ENCODE results near the gene HLTF.

Gene HLTF

DNA sequence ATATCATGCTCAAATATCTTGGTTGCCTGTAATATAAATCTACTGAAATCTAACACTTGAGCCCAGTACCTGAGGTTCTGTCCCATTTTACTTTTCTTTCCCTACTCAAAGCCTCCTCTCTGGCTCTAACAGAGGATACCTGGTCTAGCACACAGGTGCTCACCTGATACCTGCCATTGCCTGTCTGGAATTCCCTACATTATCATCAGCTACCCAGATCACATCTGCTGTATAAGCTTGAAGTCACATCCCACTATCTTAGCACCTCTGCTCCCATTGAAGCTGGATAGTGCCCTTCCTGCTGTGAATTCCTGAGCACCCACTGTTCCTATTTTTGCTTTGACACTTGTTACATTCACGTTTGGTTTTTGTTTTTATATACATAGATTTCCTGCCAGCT is 64.5 kb downstream of the HLTF start:
- no peak for TF ChIP-seq FOXP2 (optimal IDR thresholded peaks at IDR 0.05; ENCODE audit: borderline replicate concordance, extremely low read depth, extremely low read length, insufficient read depth)
- TF ChIP-seq SIN3A (IDR thresholded peaks at IDR 0.05; ENCODE audit: borderline replicate concordance, insufficient read depth, low read length) = no peak
- no peak for TF ChIP-seq TAF1 (IDR thresholded peaks at IDR 0.05; ENCODE audit: borderline replicate concordance, insufficient read depth, low read length)

DNA sequence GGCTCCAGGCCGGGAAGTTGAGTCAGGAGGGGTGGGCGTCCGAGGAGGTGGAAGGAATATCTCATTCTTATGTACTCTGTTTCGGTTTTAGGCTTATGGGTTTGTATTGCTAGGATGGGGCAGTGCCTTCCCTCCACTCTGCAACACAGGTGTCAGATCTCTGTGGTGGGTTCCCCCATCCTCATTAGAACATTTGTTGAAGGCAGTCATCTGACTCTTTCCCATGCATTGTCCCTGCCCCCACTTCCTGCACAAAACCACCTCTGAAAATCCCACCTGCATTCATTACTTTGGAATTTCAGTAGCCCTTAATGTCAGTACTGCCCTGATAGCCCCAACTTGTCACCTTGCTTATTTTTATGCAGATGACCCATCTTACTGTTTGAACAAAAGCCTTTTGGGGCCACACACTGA is 65.5 kb downstream of the HLTF start:
- TF ChIP-seq FOXP2 (optimal IDR thresholded peaks at IDR 0.05; ENCODE audit: borderline replicate concordance, extremely low read depth, extremely low read length, insufficient read depth) (no peak), SIN3A (IDR thresholded peaks at IDR 0.05; ENCODE audit: borderline replicate concordance, insufficient read depth, low read length) (no peak), TAF1 (IDR thresholded peaks at IDR 0.05; ENCODE audit: borderline replicate concordance, insufficient read depth, low read length) (no peak), POLR2AphosphoS5 (IDR thresholded peaks at IDR 0.05; ENCODE audit: low read depth, low read length) (no peak)
- TF ChIP-seq, protein P1, sequence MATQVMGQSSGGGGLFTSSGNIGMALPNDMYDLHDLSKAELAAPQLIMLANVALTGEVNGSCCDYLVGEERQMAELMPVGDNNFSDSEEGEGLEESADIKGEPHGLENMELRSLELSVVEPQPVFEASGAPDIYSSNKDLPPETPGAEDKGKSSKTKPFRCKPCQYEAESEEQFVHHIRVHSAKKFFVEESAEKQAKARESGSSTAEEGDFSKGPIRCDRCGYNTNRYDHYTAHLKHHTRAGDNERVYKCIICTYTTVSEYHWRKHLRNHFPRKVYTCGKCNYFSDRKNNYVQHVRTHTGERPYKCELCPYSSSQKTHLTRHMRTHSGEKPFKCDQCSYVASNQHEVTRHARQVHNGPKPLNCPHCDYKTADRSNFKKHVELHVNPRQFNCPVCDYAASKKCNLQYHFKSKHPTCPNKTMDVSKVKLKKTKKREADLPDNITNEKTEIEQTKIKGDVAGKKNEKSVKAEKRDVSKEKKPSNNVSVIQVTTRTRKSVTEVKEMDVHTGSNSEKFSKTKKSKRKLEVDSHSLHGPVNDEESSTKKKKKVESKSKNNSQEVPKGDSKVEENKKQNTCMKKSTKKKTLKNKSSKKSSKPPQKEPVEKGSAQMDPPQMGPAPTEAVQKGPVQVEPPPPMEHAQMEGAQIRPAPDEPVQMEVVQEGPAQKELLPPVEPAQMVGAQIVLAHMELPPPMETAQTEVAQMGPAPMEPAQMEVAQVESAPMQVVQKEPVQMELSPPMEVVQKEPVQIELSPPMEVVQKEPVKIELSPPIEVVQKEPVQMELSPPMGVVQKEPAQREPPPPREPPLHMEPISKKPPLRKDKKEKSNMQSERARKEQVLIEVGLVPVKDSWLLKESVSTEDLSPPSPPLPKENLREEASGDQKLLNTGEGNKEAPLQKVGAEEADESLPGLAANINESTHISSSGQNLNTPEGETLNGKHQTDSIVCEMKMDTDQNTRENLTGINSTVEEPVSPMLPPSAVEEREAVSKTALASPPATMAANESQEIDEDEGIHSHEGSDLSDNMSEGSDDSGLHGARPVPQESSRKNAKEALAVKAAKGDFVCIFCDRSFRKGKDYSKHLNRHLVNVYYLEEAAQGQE (IDR thresholded peaks at IDR 0.05; ENCODE audit: insufficient read depth in 1 of 2, low read depth in 2 of 2, low read length in 2 of 2) = no peak

DNA sequence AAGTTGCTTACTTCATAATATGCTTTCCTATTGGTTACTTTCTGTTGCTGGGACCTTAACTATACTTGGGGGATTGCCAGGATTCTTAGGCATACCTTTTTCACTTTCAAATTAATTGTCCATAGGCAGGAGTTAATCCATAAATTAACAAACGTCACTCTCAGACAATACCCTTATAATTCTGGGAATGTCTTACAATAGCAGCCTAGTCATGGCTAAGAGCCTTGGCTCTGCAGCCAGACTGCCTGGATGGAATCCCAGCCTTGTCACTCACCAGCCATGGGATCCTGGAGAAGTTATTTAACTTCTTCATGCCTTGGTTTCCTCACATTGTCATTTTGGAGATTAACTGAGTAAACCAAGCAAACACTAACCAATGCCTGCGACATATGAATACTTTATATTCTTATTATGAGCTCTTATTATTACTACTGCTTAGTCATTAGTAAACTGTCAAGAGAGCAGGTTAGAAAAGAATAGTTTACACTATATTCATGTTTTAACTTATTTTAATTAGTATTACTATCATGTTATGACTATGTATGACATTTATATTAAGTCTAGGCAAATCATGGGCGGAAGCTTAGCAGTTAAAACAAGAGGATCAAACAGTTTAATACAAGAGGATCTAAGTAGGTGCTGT is 66.0 kb downstream of the HLTF start:
- no peak for TF ChIP-seq POLR2AphosphoS5 (IDR thresholded peaks at IDR 0.05; ENCODE audit: low read depth, low read length)
- TF ChIP-seq SIN3A (IDR thresholded peaks at IDR 0.05; ENCODE audit: borderline replicate concordance, insufficient read depth, low read length) = no peak
- no peak for TF ChIP-seq TAF1 (IDR thresholded peaks at IDR 0.05; ENCODE audit: borderline replicate concordance, insufficient read depth, low read length)
- TF ChIP-seq, protein P1 (IDR thresholded peaks at IDR 0.05; ENCODE audit: insufficient read depth in 1 of 2, low read depth in 2 of 2, low read length in 2 of 2) = no peak
- TF ChIP-seq FOXP2 (optimal IDR thresholded peaks at IDR 0.05; ENCODE audit: borderline replicate concordance, extremely low read depth, extremely low read length, insufficient read depth) = no peak

DNA sequence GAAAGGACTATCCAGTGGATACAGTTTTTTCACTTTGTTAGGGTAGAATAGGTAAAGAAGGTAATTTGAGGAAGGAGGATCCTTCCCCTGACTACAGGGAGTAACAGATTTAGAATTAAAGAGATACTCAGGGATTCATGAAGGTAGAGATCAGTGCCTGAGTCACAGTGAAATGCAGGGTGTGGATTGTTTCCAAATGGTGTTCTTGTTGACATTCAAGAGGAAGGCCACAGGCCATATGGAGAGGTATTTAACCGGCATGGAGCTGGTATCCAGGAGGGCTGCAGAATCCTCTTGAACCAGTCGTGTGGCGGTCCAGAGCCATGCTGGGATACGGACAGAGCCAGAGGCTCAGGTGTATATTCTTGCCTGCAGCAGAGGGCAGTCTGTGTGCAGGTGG is 66.8 kb downstream of the HLTF start:
- no peak for TF ChIP-seq TAF1 (IDR thresholded peaks at IDR 0.05; ENCODE audit: borderline replicate concordance, insufficient read depth, low read length)
- TF ChIP-seq FOXP2 (optimal IDR thresholded peaks at IDR 0.05; ENCODE audit: borderline replicate concordance, extremely low read depth, extremely low read length, insufficient read depth) = no peak
- TF ChIP-seq, protein P1 (IDR thresholded peaks at IDR 0.05; ENCODE audit: insufficient read depth in 1 of 2, low read depth in 2 of 2, low read length in 2 of 2) = no peak
- no peak for TF ChIP-seq POLR2AphosphoS5 (IDR thresholded peaks at IDR 0.05; ENCODE audit: low read depth, low read length)
- no peak for TF ChIP-seq SIN3A (IDR thresholded peaks at IDR 0.05; ENCODE audit: borderline replicate concordance, insufficient read depth, low read length)

DNA sequence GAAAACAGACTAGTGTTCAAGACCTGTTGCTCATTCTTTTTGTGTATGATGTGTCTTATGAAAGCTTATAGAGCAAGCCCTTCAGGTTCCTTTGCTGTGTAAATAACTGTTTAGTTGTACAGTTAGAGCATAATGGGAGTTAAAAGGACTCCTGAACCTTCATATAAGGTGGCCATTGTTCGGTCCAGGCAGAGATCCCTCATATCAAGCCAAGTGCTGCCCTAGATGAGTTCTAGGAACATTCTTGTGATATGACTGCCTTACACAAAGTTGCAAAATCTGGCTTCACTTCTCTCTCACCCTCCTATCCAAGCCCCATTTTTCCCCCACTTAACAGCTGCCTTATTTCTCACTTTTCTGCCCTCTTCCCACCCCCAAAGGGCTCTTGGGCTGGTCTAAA is 68.1 kb downstream of the HLTF start:
- TF ChIP-seq SIN3A (IDR thresholded peaks at IDR 0.05; ENCODE audit: borderline replicate concordance, insufficient read depth, low read length) = no peak

DNA sequence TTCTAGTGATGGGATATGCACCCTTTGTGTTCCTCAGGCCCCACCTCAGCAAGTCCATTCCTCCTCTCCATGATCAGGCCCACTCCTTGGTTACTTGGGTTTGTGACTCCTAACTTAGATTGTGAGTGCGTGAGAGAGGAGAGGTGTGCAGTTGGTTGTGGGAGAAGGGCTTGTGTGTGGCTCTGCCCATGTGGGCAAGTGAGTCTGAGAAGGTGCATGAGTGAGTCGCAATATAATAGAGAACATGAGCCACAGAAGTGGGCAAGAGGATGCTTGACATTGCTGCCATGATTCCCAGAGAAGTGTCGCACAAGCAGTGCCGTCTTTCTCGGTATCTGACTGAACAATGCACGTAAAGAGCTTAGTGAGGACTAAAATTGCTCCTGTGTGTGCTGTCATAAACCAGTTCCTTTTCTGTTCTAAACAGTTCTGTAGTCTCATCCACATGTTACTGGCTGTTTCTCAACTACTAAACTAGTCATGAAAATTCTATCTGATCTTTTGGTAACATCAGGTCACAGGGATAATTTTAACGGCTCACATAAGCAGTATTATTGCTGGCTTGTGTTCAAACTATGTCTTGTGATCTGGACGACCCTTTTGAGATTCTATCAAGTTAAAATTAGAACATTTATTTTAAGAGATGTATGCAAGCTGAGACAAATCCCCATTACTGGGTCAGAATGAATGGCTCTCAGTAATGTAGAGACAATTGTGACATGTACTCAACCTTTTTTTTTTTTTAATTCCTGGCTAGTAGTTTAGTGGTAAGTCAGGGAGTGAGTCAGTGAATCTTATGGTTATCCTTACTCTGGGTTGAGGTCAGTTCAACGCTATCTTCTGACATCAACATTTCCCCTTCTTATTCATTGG is 69.4 kb downstream of the HLTF start:
- no peak for TF ChIP-seq POLR2AphosphoS5 (IDR thresholded peaks at IDR 0.05; ENCODE audit: low read depth, low read length)
- TF ChIP-seq FOXP2 (optimal IDR thresholded peaks at IDR 0.05; ENCODE audit: borderline replicate concordance, extremely low read depth, extremely low read length, insufficient read depth) = no peak
- TF ChIP-seq SIN3A (IDR thresholded peaks at IDR 0.05; ENCODE audit: borderline replicate concordance, insufficient read depth, low read length) = no peak
- TF ChIP-seq TAF1 (IDR thresholded peaks at IDR 0.05; ENCODE audit: borderline replicate concordance, insufficient read depth, low read length) = no peak
- TF ChIP-seq, protein P1 (IDR thresholded peaks at IDR 0.05; ENCODE audit: insufficient read depth in 1 of 2, low read depth in 2 of 2, low read length in 2 of 2) = no peak
